MCF 10A (cell line): ENCODE measurements around the gene LEFTY1. TPM values are rescaled to one million over a fixed set of nuclear protein-coding genes. Genes with fewer than 3 reads are reported as not detected.

Experiments
- BruUV-seq: library from RNA; stranded (reverse); fragments of 400-500 nt; replicated peaks from 2 replicates; lab custom pipeline; 2021; lab: Mats Ljungman, UMichigan
- CTCF ChIA-PET: fragments of 300-600 bp; sonication (Branson Sonifier 250); formaldehyde crosslinking; extraction: SDS; loops from one replicate; lab custom pipeline; 2021; ENCODE audit warnings: antibody characterized with exemption, inconsistent platforms; lab: Yijun Ruan, JAX
- POLR2A ChIA-PET: fragments of 300-600, 350-650 bp; sonication (Branson Sonifier 250); formaldehyde crosslinking; extraction: SDS; loops from one replicate; lab custom pipeline; 2020; ENCODE audit warnings: antibody characterized with exemption, inconsistent platforms; lab: Yijun Ruan, JAX
- DNase-seq: peaks from one replicate; pipeline ENCODE4 v3.0.0-alpha.2; 2018; ENCODE audit not compliant: unreplicated experiment
- H3K27ac Mint-ChIP-seq: one replicate; pipeline ENCODE4 v1.8.0; 2022; ENCODE audit warnings: mild to moderate bottlenecking, low read depth, mixed read lengths; ENCODE audit not compliant: unreplicated experiment
- H3K27me3 Mint-ChIP-seq: one replicate; pipeline ENCODE4 v1.8.0; 2022; ENCODE audit warnings: mixed read lengths; ENCODE audit not compliant: insufficient read depth, unreplicated experiment
- H3K36me3 Mint-ChIP-seq: one replicate; pipeline ENCODE4 v1.8.0; 2022; ENCODE audit warnings: mild to moderate bottlenecking, moderate library complexity, mixed read lengths; ENCODE audit not compliant: insufficient read depth, unreplicated experiment
- H3K4me1 Mint-ChIP-seq: one replicate; pipeline ENCODE4 v1.8.0; 2022; ENCODE audit warnings: mixed read lengths; ENCODE audit not compliant: insufficient read depth, unreplicated experiment
- H3K4me3 Mint-ChIP-seq: one replicate; pipeline ENCODE4 v1.8.0; 2022; ENCODE audit warnings: mild to moderate bottlenecking, moderate library complexity, mixed read lengths; ENCODE audit not compliant: unreplicated experiment
- H3K9me3 Mint-ChIP-seq: one replicate; pipeline ENCODE4 v1.8.0; 2022; ENCODE audit warnings: mixed read lengths; ENCODE audit not compliant: unreplicated experiment
- CTCF ChIP-seq: fragments of 200-600 bp; IDR thresholded peaks from one replicate; pipeline ENCODE4 v1.8.0; 2022; ENCODE audit warnings: antibody characterized with exemption, mild to moderate bottlenecking; ENCODE audit not compliant: unreplicated experiment
- intact Hi-C: fragments of 100-400 bp; cut with micrococcal nuclease; formaldehyde crosslinking; loops from 2 replicates; pipeline ENCODE4 v1.14.1; 2022
- total RNA-seq: library from RNA; stranded (reverse); gene quantifications from 2 replicates; pipeline ENCODE4 v1.2.3, GENCODE V29; 2022

The LEFTY1 gene
- total RNA-seq, 1 experiment from 2014 or later: not detected

GRCh38 chr1:225845571-225846259, 43.2 kb downstream of the LEFTY1 start:
- peak; percentile 95 for DNase-seq
- peaks cover 42% of the 10 kb centered on the region for H3K36me3 Mint-ChIP-seq
- H3K27ac Mint-ChIP-seq: no peak overlapping the region
- ChIA-PET CTCF (interaction anchor here (0.6 to 6.3 kb wide), 44 partner anchors 9 to 527 kb away, joined by 3 to 58 read pairs (median 5); partner anchors contain the start of genes ENAH, SRP9 and TMEM63A), POLR2A (interaction anchor here (0.7 to 3.0 kb wide), 7 partner anchors 10 to 77 kb away, joined by 3 to 22 read pairs (median 3); partner anchors contain the start of gene SRP9)
- H3K9me3 Mint-ChIP-seq: no peaks in the 10 kb centered on the region
- H3K27me3 Mint-ChIP-seq: no peaks in the 10 kb centered on the region
- no peak overlapping the region for H3K4me3 Mint-ChIP-seq
- no peaks in the 10 kb centered on the region for H3K4me1 Mint-ChIP-seq
- no TSS peak for BruUV-seq
- intact Hi-C loops: loop anchor here (1.0 to 5.0 kb wide), 6 partner anchors 68 to 370 kb away; partner anchors contain the start of genes ENAH and SRP9
- TF ChIP-seq CTCF: peak; percentile 97

GRCh38 chr1:225845097-225845496, 43.8 kb downstream of the LEFTY1 start:
- ChIA-PET POLR2A (interaction anchor here (0.9 to 3.0 kb wide), 4 partner anchors 10 to 76 kb away, joined by 3 to 22 read pairs (median 4); partner anchors contain the start of gene SRP9), CTCF (interaction anchor here (0.6 to 6.3 kb wide), 28 partner anchors 10 to 371 kb away, joined by 3 to 58 read pairs (median 6); partner anchors contain the start of genes ENAH, SRP9 and TMEM63A)
- no peaks in the 10 kb centered on the region for H3K27me3 Mint-ChIP-seq
- no TSS peak for BruUV-seq
- no peaks in the 10 kb centered on the region for H3K9me3 Mint-ChIP-seq
- intact Hi-C loops: loop anchor here (1.0 to 5.0 kb wide), 5 partner anchors 132 to 370 kb away; partner anchors contain the start of gene ENAH
- no peak overlapping the region for H3K4me3 Mint-ChIP-seq
- peaks cover 42% of the 10 kb centered on the region for H3K36me3 Mint-ChIP-seq
- no peak for TF ChIP-seq CTCF
- no peak overlapping the region for H3K27ac Mint-ChIP-seq
- H3K4me1 Mint-ChIP-seq: no peaks in the 10 kb centered on the region
- DNase-seq: no peak

GRCh38 chr1:225844236-225845061, 44.5 kb downstream of the LEFTY1 start:
- no peaks in the 10 kb centered on the region for H3K4me1 Mint-ChIP-seq
- peaks cover 38% of the 10 kb centered on the region for H3K36me3 Mint-ChIP-seq
- no peak overlapping the region for H3K4me3 Mint-ChIP-seq
- no peak for DNase-seq
- no peak overlapping the region for H3K27ac Mint-ChIP-seq
- H3K27me3 Mint-ChIP-seq: no peaks in the 10 kb centered on the region
- POLR2A ChIA-PET: interaction anchor here (0.7 to 3.0 kb wide), 4 partner anchors 18 to 267 kb away, joined by 3 to 22 read pairs (median 6); partner anchors contain the start of gene SRP9
- intact Hi-C loops: loop anchor here (1.0 to 5.0 kb wide), 5 partner anchors 133 to 369 kb away; partner anchors contain the start of gene ENAH
- BruUV-seq: no TSS peak
- H3K9me3 Mint-ChIP-seq: no peaks in the 10 kb centered on the region
- CTCF ChIA-PET: interaction anchor here (0.6 to 6.3 kb wide), 25 partner anchors 10 to 371 kb away, joined by 3 to 58 read pairs (median 5); partner anchors contain the start of genes SRP9 and TMEM63A
- TF ChIP-seq CTCF: no peak
